HUES48 (cell line): Measurements from ENCODE around the gene ANKRD28.

Source experiments
- H3K27ac ChIP-seq: one replicate; pipeline ENCODE4 v1.7.0; 2013; ENCODE audit warnings: low read depth, low read length, inconsistent platforms
- H3K27me3 ChIP-seq: 2 replicates; pipeline ENCODE4 v1.6.1; 2013; ENCODE audit warnings: mild to moderate bottlenecking, low read length; ENCODE audit not compliant: control insufficient read depth, insufficient read depth
- H3K36me3 ChIP-seq: 2 replicates; pipeline ENCODE4 v1.6.1; 2013; ENCODE audit warnings: low read length; ENCODE audit not compliant: control insufficient read depth, insufficient read depth
- H3K4me1 ChIP-seq: 2 replicates; pipeline ENCODE4 v1.6.1; 2013; ENCODE audit warnings: mild to moderate bottlenecking, low read length; ENCODE audit not compliant: control insufficient read depth, insufficient read depth
- H3K4me3 ChIP-seq: 2 replicates; pipeline ENCODE4 v1.5.1; 2013; ENCODE audit warnings: mild to moderate bottlenecking, low read depth, low read length
- H3K9ac ChIP-seq: 2 replicates; pipeline ENCODE4 v1.6.1; 2013; ENCODE audit warnings: mild to moderate bottlenecking, low read depth, low read length, moderate library complexity
- H3K9me3 ChIP-seq: 2 replicates; pipeline ENCODE4 v1.6.1; 2013; ENCODE audit warnings: low read length; ENCODE audit not compliant: control insufficient read depth, insufficient read depth

The ANKRD28 gene

GRCh38 chr3:15690748-15691147 lies 107.0 kb downstream of the ANKRD28 start:
- Histone ChIP-seq H3K4me3 (no peak overlapping the region), H3K9me3 (no peaks in the 10 kb centered on the region), H3K9ac (no peak overlapping the region), H3K27ac (no peak overlapping the region), H3K36me3 (peaks cover 90% of the 10 kb centered on the region), H3K4me1 (no peaks in the 10 kb centered on the region), H3K27me3 (no peaks in the 10 kb centered on the region)

GRCh38 chr3:15690230-15690629 lies 107.5 kb downstream of the ANKRD28 start:
- Histone ChIP-seq H3K27me3 (no peaks in the 10 kb centered on the region), H3K9me3 (no peaks in the 10 kb centered on the region), H3K4me1 (no peaks in the 10 kb centered on the region), H3K9ac (no peak overlapping the region), H3K27ac (no peak overlapping the region), H3K4me3 (no peak overlapping the region), H3K36me3 (peaks cover 90% of the 10 kb centered on the region)

- Histone ChIP-seq H3K4me1 (no peaks in the 10 kb centered on the region), H3K27me3 (no peaks in the 10 kb centered on the region), H3K4me3 (no peak overlapping the region), H3K9ac (no peak overlapping the region), H3K27ac (no peak overlapping the region), H3K9me3 (no peaks in the 10 kb centered on the region), H3K36me3 (peaks cover 89% of the 10 kb centered on the region)
Observed at GRCh38 chr3:15685927-15686326, 111.9 kb downstream of the ANKRD28 start.

GRCh38 chr3:15683253-15683652 lies 114.5 kb downstream of the ANKRD28 start:
- Histone ChIP-seq H3K9ac (no peak overlapping the region), H3K27me3 (no peaks in the 10 kb centered on the region), H3K9me3 (no peaks in the 10 kb centered on the region), H3K27ac (no peak overlapping the region), H3K4me1 (no peaks in the 10 kb centered on the region), H3K36me3 (peaks cover 76% of the 10 kb centered on the region), H3K4me3 (no peak overlapping the region)

- no peak overlapping the region for H3K27ac ChIP-seq
- H3K9me3 ChIP-seq: no peaks in the 10 kb centered on the region
- H3K27me3 ChIP-seq: no peaks in the 10 kb centered on the region
- no peak overlapping the region for H3K9ac ChIP-seq
- H3K4me1 ChIP-seq: no peaks in the 10 kb centered on the region
- no peak overlapping the region for H3K4me3 ChIP-seq
- H3K36me3 ChIP-seq: peaks cover 76% of the 10 kb centered on the region
Observed at GRCh38 chr3:15682561-15683185, 115.1 kb downstream of the ANKRD28 start.

GRCh38 chr3:15681668-15682067 lies 116.1 kb downstream of the ANKRD28 start:
- Histone ChIP-seq H3K9ac (no peak overlapping the region), H3K27me3 (no peaks in the 10 kb centered on the region), H3K9me3 (no peaks in the 10 kb centered on the region), H3K4me1 (no peaks in the 10 kb centered on the region), H3K4me3 (no peak overlapping the region), H3K36me3 (peaks cover 81% of the 10 kb centered on the region), H3K27ac (no peak overlapping the region)

- Histone ChIP-seq H3K9ac (no peak overlapping the region), H3K4me1 (no peaks in the 10 kb centered on the region), H3K36me3 (peaks cover 79% of the 10 kb centered on the region), H3K9me3 (no peaks in the 10 kb centered on the region), H3K27me3 (no peaks in the 10 kb centered on the region), H3K4me3 (no peak overlapping the region), H3K27ac (no peak overlapping the region)
Observed at GRCh38 chr3:15679306-15679705, 118.5 kb downstream of the ANKRD28 start.

- H3K27me3 ChIP-seq: no peaks in the 10 kb centered on the region
- no peak overlapping the region for H3K27ac ChIP-seq
- H3K4me3 ChIP-seq: no peak overlapping the region
- H3K9ac ChIP-seq: no peak overlapping the region
- H3K4me1 ChIP-seq: no peaks in the 10 kb centered on the region
- H3K9me3 ChIP-seq: no peaks in the 10 kb centered on the region
- peaks cover 73% of the 10 kb centered on the region for H3K36me3 ChIP-seq
Observed at GRCh38 chr3:15676259-15676658, 121.5 kb downstream of the ANKRD28 start.

GRCh38 chr3:15673536-15673935 lies 124.2 kb downstream of the ANKRD28 start:
- Histone ChIP-seq H3K4me3 (no peak overlapping the region), H3K9ac (no peak overlapping the region), H3K27ac (no peak overlapping the region), H3K27me3 (no peaks in the 10 kb centered on the region), H3K9me3 (no peaks in the 10 kb centered on the region), H3K36me3 (peaks cover 78% of the 10 kb centered on the region), H3K4me1 (peaks cover 16% of the 10 kb centered on the region; the same call in 1 of the 2 replicates)

GRCh38 chr3:15667484-15667883 lies 130.3 kb downstream of the ANKRD28 start:
- no peak overlapping the region for H3K9ac ChIP-seq
- H3K4me1 ChIP-seq: peaks cover 16% of the 10 kb centered on the region; the same call in 1 of the 2 replicates
- no peaks in the 10 kb centered on the region for H3K27me3 ChIP-seq
- no peaks in the 10 kb centered on the region for H3K9me3 ChIP-seq
- H3K27ac ChIP-seq: no peak overlapping the region
- H3K4me3 ChIP-seq: no peak overlapping the region
- peaks cover 29% of the 10 kb centered on the region for H3K36me3 ChIP-seq

GRCh38 chr3:15666277-15666676 lies 131.5 kb downstream of the ANKRD28 start:
- no peaks in the 10 kb centered on the region for H3K27me3 ChIP-seq
- no peak overlapping the region for H3K27ac ChIP-seq
- peaks cover 25% of the 10 kb centered on the region for H3K36me3 ChIP-seq
- no peak overlapping the region for H3K4me3 ChIP-seq
- no peaks in the 10 kb centered on the region for H3K9me3 ChIP-seq
- peaks cover 16% of the 10 kb centered on the region; the same call in 1 of the 2 replicates for H3K4me1 ChIP-seq
- H3K9ac ChIP-seq: no peak overlapping the region
